GM19351 (cell line): ENCODE measurements around the gene PARN.
A peak's percentile ranks its signal among the peaks of the same experiment; 100 is the strongest.
"Not testable (repeated sequence)": the region's sequence is repeated elsewhere in the genome, so short reads cannot be mapped to it uniquely, and the experiment has no call there.

Source experiments
- ATAC-seq: cut with Tn5 transposase; IDR thresholded peaks from one replicate; pipeline ENCODE4 v1.9.1; 2021; ENCODE audit warnings: mild to moderate bottlenecking, moderate library complexity; ENCODE audit not compliant: unreplicated experiment

PARN gene, protein sequence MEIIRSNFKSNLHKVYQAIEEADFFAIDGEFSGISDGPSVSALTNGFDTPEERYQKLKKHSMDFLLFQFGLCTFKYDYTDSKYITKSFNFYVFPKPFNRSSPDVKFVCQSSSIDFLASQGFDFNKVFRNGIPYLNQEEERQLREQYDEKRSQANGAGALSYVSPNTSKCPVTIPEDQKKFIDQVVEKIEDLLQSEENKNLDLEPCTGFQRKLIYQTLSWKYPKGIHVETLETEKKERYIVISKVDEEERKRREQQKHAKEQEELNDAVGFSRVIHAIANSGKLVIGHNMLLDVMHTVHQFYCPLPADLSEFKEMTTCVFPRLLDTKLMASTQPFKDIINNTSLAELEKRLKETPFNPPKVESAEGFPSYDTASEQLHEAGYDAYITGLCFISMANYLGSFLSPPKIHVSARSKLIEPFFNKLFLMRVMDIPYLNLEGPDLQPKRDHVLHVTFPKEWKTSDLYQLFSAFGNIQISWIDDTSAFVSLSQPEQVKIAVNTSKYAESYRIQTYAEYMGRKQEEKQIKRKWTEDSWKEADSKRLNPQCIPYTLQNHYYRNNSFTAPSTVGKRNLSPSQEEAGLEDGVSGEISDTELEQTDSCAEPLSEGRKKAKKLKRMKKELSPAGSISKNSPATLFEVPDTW

DNA sequence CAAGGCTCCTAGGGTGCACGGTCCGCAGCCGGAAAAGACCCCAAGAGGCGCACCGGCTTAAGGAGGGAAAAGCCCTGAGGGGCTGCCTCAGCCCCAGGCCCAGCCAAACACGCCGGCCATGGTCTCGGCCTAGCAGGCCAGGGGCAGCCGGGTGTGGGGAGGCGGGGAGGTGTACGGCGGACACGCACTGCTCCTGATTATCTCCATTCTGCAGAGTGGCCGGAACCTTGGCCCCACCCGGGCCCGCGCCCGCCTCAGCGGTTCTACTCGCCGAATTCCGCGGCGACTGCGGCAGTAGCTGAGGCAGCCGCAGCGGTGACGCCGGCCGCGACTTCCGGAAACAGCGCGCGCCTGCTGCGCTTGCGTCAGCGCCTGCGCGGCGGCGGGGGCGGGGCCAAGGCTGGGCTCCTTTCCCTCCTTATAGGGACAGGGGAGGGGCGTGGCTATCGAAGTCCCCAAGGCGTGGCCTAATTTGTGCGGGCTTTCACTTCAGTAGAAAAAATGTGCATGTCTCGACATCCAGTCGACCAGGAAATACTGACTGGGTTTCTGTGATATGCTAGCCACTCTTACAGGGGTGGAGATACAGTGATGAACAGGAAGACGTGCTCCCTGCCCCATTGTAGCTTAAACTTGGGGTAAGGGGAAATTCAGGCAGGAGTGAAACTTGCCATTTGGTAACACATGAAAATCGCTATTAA is at the start of gene PARN:
Gene PARN (minus strand): TSS at position 342 of the 701 bp plus-strand sequence. CDS start 135 bp downstream, at position 207.
- peak; percentile 46 for ATAC-seq

DNA sequence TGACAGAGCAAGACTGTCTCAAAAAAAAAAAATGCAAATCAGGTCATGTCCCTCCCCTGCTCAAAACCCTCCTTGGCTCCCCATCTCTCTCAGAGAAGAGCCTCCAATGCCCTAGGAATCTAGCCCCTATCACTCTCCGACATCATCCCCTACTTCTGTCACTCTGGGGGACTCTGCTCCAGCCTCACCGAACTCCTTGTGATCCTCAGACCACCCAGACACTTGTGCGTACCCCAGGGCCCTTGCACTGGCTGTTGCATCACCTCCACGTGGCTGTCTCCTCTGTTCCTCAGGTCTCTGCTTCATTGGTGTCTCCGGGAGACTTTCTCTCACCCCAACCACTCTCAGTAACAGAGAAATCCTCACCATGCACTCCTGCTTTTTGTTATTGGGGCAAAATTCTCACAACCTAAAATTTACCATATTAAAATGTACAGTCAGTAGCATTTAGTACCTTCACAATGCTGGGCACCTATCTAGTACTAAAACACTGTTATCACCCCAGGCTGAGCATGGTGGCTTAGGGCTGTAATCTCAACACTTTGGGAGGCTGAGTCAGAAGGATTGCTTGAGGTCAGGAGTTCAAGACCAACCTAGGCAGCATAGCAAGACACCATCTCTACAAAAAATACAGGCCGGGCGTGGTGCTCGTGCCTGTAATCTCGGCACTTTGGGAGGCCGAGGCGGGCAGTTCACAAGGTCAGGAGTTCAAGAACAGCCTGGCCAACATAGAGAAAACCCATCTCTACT is 48.9 kb upstream of the PARN start:
- ATAC-seq, result no peak

DNA sequence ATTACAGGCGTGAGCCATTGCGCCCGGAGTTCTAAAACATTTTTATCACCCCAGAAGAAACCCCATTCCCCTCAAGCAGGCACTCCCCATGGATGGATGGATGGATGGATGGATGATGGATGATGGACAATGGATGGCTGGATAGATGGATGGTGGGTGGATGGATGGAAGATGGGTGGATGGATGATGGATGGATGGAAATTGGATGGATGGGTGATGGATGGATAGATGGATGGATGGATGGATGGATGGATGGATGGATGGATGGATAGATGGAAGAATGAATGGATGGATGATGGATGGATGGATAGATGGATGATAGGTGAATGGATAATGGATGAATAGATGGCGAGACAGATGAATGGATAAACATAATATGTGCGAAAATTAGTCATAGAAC is 47.6 kb upstream of the PARN start:
- no peak for ATAC-seq

DNA sequence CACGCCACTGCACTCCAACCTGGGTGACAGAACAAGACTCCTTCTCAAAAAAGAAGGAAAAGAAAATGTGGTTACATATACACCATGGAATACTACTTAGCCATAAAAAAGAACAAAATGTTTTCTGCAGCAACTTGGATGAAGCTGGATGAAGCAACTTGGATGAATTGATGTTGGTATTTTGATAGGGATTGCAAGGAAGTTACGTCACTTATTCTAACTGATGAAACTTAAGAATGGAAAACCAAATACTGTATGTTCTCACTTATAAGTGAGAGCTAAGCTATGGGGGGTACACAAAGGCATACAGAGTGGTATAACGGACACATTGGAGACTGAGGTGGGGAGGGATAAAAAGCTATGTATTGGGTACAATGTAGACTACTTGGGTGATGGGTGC is 46.6 kb upstream of the PARN start:
- no peak for ATAC-seq

DNA sequence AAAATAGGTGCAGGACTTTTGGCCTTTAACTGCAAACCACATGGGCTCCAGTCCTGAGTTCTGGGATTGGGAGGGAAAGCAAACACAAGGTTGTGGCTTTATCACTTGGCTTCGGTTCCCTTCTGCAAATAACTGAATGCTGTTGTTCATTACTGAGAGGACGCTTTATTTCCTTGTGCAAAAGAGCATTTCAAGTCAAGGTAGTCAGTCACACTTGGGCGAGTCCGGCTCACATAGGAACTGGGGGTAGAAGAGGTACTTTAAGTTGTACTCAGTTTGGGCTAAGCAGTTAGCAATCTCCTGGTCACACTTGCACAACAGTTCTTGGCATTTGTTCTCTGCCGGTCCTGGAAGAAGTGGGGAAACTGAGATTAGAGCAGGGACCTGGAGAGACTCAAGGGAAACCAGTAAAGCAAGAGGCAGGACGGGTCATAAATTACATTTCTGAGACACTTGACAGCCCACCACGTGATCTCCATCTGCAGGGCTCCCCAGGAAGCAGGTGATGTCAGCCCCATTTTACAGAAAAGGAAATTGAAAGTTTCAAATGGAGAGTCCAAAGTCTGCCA is 42.4 kb upstream of the PARN start:
- peak; percentile 81 for ATAC-seq

DNA sequence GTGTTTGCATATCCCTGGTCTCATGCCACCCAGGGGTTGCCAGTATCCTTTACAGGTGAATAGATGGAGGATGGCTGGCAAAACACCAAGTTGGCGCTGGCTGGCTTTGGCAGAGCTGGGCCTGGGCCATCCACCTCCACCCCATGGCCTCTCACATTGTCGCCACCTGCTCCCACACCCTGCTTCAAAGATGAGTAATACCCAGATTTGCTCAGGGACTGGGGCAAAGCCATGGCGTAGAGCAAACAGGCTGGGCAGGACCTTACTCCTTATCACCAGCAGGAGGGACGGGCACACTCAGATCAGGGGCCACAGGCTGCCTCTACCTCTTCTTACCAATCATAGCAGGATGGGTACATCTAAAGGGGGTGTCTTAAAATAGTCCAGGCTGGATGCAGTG is 39.7 kb upstream of the PARN start:
- no peak for ATAC-seq

DNA sequence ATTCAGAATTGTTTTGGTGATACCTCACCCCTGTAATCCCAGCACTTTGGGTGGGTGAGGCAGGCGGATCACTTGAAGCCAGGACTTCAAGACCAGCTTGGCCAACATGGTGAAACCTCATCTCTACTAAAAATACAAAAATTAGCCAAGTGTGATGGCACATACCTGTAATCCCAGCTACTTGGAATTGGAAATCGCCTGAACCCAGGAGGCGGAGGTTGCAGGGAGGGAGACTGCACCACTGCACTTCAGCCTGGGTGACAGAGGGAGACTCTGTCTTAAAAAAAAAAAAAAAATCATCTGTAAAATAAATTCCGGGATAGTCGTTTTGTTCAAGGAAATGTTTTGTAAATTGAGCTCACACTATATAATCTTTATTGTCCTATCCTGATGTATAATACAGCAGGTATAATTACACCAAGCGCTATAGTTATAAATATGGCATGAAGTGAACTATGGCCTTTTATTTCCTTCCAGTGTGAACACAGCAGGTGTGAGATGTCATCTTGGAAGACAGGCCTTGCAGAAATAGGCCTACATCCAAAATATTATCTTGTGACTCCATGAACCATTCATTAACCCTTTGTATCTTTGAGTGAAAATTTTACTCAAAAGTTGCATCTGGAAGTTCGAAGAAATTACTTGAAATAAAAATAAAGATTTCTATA is 38.6 kb upstream of the PARN start:
- no peak for ATAC-seq

DNA sequence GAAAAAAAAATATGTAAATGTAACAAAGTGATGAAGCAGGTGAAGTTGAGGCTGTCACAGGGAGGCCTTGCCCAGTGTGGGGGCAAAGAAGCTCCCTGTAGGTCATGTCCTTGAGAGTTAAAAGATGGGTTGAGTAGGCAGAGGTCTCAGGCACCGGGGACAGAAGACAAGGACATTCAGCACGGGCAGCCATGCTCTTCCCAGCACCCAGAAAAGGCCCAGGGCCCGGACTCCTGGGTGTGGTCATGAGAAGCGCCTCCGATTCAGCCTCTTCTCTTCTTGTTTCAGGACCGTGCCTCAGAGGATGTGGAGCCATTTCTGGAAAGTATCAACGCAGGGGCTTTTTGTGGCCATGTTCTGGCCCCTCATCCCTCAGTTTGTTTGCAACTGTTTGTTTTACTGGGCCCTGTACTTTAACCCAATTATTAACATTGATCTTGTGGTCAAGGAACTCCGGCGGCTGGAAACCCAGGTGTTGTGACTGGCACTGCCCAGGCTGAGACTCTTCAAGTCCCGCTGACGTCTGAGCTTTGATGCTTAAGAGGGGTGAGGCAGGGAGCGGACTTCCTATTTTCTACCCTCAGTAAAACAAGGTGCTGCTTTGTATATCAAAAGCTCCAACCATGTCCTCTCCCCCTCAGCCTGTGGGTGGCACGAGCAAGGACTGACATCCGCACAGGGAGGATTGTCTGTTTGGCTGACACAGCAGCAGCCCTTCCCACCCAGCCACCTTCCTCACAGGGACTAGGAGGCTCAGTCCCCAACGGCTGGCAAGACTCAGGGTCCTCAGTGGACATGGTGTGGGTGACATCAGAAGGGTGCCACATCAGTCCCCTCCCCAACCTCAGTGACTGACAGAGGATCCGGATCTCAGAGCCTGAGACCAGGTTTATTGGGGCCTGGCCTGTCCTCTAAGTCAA is 37.5 kb upstream of the PARN start:
- ATAC-seq, result no peak

DNA sequence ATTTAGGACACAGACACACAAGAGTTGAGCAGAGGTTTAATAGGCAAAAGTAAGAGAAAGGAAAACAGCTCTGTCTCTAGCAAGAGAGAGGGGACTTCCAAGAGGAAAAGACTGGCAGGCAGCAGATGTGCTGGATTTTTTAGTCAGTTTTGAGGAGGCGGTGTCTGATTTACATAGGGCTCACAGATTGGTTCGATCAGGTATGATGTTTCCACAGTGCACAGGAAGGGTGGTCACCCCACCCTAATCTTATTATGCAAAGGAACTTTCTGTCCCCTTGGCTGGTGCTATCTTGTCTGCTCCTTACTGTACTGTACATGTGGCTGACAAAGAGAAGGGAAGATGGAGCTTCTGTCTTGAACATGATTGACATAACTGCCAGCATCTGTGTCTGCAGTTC is 28.0 kb upstream of the PARN start:
- ATAC-seq, result peak; percentile 82

DNA sequence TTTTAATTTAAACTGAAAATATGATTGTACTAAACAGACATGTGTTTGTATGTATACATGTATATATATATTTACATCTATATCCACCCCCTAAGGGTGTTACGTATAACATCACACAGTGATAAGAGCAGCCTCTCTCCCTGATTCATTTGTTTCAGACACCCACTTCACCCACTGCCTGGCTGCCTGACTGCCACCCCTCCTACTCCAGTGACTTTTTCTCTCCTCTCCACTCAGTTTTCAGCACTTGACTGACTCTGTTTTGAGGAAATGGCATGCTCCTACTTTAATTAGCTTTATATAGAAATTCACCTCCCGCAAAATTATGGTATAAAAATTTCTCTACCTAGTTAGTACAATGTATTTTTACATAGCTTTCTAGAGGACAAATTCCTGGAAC is 22.7 kb upstream of the PARN start:
- no peak for ATAC-seq

DNA sequence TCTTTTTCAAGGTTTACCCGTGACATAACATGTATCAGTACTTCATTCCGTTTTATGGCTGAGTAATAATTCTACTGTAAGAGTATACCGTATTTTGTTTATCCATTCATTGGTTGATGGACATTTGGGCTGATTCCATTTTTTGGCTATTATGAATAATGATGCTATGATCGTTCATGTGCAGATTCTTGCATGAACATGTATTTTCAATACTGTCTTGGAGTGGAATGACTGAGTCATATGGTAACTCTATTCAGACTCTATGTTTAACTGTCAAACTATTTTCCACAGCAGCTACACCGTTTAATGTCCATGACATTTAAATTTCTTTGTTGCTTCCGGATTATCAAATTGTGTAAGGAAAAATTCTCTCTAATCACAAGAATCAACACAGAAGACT is 20.6 kb upstream of the PARN start:
- ATAC-seq, result no peak

DNA sequence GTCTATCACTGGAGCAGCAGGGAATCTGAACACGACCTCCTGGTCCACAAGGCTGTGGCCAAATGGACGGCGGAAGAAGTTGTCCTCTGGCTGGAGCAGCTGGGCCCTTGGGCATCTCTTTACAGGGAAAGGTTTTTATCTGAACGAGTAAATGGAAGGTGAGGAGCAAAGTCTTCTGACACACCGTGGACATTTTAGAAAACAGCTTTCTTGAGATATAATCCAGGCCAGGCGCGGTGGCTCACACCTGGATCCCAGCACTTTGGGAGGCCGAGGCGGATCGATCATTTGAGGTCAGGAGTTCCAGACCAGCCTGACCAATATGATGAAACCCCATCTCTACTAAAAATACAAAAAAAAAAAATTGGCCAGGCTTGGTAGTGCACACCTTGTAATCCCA is 19.8 kb upstream of the PARN start:
- no peak for ATAC-seq

DNA sequence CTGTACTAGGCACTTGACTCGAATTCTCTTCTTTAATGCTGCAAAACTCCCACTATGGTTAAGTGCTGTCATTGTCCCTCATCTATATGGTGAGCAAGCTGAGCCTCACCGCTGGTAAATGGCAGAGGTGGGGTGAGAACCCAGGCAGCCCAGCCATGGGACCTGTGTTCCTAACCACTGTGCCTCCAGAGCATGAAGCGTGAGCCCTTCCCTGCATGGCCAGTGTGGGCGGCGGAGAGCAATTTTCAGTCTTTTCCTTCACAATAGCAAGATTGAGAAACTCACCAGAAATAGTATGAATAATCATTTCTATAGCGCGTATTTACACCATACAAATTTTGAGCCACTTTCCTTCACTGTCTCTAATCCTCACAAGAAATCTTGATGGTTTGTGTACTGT is 11.9 kb upstream of the PARN start:
- no peak for ATAC-seq

DNA sequence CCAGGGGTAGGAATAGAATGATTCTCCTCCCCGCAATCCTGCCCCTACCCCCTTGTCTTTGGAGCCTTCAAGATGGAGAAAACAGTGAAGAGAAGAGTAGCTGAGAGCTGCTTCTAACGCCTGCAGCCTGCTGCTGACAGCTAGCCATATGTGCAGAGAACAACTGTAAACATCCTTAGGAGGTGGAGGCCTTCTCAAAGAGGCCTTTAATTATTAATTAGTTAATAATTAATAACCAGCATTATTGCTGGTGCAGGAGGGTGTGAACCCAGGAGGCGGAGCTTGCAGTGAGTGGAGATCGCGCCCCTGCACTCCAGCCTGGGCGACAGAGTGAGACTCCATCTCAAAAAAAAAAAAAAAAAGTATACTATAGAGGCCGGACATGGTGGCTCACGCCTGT is 11.1 kb upstream of the PARN start:
- ATAC-seq, result no peak

DNA sequence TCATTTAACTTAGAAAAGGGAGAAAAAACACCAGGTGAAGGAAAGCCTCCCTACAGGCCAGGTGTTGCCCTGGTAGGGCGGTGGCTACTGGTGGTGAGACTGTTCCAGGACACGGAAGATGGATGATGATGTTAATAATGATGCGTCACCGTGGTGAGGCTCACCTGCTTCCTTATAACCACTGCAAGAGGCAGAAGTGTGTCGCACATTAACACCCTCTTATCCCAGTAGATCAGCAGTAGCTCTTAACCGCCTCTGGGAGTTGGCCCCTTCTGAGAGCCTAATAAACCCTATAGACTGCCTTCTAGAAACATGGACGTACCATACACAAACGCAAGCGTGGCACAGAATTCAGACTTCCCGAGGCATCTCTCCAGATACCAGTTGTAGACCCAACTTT is 10.5 kb upstream of the PARN start:
- ATAC-seq, result no peak

DNA sequence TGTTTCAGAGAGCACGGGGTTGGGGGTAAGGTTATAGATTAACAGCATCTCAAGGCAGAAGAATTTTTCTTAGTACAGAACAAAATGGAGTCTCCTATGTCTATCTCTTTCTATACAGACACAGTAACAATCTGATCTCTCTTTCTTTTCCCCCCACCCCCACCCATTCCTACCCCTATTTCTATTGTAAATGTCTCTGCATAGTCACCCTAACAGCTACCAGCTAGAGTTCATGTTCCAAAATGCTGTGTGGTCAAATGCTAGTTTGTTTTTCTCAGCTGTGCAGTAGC is 6.8 kb upstream of the PARN start:
- ATAC-seq, result not testable (repeated sequence)

DNA sequence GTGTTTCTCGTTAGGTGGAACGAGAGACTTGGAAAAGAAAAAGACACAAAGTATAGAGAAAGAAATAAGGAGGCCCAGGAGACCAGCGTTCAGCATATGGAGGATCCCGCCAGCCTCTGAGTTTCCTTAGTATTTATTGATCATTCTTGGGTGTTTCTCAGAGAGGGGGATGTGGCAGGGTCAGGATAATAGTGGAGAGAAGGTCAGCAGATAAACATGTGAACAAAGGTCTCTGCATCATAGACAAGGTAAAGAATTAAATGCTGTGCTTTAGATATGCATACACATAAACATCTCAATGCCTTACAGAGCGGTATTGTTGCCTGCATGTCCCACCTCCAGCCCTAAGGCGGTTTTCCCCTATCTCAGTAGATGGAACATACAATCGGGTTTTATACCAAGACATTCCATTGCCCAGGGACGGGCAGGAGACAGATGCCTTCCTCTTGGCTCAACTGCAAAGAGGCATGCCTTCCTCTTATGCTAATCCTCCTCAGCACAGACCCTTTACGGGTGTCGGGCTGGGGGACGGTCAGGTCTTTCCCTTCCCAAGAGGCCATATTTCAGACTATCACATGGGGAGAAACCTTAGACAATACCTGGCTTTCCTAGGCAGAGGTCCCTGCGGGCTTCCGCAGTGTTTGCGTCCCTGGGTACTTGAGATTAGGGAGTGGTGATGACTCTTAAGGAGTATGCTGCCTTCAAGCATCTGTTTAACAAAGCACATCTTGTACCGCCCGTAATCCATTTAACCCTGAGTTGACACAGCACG is 6.3 kb upstream of the PARN start:
- ATAC-seq, result not testable (repeated sequence)

DNA sequence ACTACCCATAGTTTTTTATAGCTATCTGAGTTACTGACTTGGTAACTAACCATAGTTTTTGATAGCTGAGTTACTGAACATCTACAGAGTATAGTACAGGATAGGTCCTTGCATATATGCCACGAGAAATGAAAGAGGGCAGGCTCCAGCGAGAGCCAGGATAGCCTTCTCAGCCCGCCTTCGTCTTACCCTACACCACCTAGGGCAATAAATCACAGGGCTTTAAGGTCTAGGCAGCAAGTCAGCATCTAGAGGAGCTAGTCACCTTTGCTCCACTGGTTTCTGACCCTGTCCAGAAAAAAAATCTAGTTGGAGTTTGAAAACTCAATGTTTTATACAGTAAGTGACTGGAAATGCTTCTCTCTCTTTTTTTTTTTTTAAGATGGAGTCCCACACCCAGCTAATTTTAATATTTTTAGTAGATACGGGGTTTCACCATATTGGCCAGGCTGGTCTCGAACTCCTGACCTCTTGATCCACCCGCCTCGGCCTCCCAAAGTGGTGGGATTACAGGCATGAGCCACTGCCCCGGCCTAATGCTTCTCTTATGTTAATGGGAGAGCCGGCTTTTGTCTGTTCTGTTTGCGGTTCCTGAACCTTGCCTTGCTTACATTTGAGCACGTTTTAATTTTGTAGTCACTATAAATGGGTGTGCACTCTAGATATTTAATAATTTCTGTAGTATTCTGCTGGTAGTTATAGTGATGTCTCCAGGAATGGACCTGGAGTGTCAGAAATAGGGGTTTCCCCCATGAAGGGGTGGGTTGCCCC is 5.5 kb upstream of the PARN start:
- no peak for ATAC-seq
